HL-60/S4 (cell line): ENCODE measurements around the gene TLCD5.

Experiments used
- in situ Hi-C: fragments of 300-500 bp; cut with MboI; formaldehyde crosslinking; loops from 2 replicates; pipeline ENCODE4 v1.14.3; 2022; ENCODE audit warnings: low sequenced_read_pairs

The TLCD5 gene

DNA sequence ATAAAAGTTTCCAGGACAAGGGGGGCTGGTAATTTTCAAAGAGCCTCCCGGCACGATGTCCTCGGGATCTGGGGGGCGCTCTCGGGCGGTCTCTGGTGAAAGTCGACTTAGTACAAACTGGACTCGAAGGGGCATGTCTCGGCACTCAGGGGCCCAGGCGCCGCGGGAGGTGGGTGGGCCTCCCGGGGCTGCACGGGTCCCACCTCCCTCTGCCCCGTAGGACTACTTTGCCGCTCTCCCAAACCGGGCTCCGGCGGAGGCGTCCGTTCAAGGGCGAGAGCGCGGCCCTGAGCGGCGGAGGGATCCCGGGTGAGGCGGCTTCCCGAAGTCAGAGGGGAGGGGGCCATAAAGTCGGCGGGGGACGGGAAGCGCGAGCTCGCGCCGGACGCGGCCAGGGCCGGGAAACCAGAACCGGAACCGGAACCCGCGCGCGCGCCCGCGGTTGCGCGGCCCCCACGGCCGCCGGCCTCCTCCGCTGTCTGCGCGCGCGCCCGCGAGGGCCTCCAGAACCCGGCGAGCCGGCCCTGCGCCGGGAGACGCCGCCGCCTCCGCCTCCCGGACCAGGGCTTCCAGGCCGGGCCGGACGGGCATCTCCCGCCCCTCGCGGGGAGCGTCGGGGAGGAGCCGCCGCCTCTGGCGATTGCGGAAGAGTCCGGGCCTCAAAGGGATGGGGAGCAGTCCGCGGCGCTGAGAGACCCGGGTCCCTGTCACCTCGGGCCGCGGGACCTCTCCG is 11.0 kb downstream of the TLCD5 start, which contains the start of gene ARHGEF12:
Gene ARHGEF12 (plus strand): TSS at position 506 of the 733 bp plus-strand sequence. CDS start 831 bp downstream, outside the sequence.
- in situ Hi-C loops: no loop called here

DNA sequence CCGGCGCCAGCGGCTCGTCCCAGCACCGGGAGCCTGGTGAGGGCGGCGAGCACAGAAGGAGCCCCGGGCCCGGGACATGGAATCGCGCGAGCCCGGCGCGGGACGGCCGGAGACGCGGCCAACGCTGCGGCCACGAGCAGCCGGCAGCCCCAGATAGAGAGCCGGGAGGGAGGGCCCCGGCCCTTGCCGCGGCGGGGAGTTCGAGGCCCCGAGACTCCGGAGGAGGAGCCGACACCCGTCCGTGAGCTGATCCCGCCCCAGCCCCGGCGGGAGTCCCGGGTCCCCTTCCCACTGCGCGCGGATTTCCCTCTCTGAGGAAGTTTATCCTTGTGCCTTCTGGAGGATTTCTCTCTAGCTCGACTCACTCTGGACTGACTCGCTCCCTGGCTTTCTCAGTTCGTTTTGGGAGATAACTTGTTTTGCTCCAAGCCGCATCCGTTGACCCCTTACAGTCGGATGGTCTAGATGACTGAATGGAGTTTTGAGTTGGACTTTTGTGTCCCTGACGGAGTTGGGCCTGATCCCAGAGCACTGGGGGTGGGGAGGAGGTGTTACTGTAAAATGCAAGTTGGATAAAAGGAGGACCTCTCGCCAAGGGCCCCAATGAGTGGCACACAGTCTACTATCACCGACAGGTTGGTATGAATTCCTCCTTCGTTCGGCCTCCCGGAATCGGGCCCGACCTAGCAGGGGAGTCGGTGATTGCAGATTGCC is 11.7 kb downstream of the TLCD5 start:
- in situ Hi-C loops: no loop called here

DNA sequence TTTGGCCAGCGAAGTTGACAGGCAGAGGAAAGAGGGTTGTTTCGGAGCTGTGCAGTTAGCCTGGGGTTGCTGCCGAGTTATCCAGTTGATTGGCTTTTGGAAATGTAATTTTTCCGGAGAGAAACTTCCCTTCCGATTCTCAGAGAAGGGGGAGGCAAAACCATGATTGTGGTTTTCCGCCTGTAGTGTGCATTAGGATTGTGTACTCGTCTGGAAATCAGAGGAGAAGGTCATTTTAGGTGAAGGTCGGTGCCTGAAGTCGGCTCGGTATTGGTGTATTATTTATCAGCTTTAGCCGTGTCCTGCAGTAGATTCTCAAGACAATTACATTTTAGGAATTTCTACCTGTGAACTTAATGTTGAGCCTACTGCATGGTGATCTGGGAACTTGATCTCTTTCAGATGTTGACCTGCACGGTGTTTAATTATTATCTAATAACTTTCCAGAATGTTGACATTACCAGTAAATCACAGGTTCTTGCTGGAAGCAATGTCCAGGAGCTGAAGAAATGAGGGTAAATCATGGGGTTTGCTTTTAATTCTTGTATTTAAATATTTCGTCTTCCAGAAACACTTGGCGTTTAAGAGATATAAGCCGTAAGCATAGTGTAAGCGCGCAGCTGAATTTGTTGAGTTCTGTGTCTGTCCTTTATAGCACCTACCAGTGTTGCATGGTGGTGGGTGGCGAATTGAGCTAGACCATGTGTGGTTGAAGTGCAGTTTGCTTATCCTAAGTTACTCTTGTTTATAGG is 12.4 kb downstream of the TLCD5 start:
- in situ Hi-C loops: no loop called here

DNA sequence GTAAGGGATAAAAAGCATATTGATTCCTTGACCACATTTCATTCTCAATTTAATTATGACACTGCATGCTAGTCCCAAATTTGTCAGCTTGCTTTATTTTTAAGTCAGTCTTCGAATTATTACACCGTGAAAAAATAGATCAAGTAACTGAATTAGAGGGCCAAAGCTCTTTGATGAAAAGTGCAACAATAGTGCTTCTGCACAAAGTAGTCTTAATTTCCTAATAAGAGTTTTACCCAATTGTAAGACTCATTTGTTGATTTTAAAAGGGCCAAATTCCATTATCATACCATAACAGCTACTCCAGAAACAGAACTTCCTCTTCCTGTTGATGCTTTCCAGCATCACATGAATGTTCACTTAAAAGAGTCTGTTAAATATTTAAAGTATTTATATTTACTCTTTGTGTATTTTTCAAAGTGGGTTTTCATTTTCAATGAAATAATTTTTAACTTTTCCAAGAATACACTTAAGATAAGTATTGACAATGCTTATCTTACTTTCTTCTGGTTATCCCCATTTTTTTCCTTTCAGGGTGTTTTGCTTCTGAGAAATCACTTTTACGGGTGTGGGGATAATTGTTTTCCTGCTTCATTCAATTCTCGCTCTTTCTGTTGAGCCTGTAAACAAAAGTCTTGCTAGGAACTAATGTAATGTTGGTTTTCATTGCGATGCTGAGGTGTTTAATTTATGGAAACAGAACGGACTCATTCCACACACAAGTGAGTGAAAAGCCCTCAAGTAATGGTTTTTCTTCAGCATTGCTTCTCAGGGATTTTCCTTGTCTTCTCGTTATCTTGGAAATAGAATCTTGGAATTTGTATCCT is 13.2 kb downstream of the TLCD5 start:
- in situ Hi-C loops: no loop called here

DNA sequence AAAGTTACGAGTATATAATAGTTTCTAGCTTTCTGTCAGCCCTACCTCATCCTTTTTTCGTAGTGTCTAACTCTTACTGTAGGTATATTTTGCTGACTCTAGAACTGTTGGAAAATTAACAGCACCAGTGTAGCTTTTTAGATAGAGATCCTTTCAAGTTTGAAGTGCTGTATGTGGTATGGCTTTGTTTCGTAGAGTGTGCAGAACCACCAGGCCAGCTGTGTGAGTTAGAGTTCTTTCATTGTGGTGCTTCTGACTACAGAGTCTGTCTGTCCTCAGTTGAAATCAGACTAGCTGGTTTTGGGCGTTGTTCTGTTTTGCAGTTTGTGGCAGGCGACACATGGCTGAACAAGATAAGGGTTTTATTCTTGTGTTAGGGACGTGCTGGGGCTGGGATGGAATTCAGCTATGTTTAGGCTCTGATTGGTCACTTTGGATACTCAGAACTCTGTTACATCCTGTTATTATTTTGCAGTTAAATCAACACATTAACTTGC is 14.3 kb downstream of the TLCD5 start:
- in situ Hi-C loops: no loop called here

DNA sequence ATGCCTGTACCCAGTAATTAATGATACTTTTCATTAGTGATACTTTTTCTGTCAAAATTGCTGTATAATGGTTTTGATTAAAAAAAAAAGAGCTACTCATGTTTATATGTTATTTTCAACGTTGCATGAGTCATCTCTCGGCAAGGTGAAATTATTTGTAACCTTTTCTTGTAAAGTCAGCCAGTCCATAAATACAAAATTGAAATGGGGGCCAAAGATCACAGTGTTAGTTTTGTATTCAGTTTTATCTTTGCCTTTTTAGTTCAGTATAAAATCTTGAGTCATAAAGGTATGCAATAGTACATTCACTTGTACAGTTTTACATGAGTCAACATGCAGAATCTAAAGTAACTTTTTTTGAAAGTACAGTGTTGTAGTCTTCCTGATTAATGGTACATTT is 15.4 kb downstream of the TLCD5 start:
- in situ Hi-C loops: no loop called here

DNA sequence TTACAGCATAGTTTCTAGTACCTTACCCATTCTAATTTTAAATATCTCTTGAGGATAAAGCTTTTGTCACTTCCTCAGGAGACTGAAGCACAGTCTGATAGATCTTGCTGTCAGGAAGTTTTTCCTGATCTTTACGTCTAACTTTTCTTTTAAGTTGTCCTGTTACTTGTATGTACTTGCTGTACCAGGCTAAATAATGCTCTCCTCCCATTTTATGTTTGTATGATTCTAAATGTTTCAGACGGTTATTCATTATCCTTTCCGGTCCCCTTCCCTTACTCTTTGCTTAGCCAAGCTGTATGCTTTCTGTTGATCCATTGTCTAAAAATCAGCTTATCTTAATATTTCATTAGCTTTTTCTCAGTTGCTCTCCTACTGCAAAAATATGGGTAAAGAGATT is 17.1 kb downstream of the TLCD5 start:
- in situ Hi-C loops: no loop called here

DNA sequence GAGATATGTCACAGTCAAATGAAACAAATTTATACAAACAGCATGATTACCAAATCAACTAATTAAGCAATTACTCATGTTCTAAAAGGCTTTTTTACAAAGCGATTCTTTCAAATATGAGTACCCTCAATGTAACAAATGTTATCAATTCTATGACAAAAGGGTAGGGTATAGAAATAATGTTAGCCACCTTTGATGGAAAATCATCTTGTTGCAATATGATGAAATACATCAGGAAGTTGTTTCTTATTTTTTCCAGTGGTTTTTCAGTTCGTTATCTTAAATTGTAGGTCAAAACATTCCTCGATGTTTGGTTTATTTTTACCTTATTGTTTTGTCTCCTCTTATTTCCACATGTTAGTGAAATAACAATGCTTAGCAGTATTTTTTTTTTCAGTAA is 17.6 kb downstream of the TLCD5 start:
- in situ Hi-C loops: no loop called here

DNA sequence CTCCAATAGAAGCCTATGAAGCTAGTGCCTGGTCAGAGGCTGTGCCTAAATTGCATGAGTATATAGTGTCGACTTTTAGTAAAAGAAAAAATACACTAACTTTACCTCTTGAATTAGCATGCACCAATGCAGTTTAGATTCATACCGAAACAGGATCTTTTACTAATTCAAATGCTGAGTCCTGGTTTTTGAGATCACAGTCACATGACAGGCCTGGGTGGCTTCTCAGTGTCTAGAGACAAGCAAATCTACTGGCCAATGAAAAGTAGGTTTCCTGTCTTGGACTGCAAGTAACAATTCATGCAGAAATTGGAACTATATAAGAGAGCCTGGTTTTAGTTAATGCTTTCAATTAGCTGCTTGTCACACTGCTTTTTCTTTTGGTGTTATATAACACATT is 18.3 kb downstream of the TLCD5 start:
- in situ Hi-C loops: no loop called here

DNA sequence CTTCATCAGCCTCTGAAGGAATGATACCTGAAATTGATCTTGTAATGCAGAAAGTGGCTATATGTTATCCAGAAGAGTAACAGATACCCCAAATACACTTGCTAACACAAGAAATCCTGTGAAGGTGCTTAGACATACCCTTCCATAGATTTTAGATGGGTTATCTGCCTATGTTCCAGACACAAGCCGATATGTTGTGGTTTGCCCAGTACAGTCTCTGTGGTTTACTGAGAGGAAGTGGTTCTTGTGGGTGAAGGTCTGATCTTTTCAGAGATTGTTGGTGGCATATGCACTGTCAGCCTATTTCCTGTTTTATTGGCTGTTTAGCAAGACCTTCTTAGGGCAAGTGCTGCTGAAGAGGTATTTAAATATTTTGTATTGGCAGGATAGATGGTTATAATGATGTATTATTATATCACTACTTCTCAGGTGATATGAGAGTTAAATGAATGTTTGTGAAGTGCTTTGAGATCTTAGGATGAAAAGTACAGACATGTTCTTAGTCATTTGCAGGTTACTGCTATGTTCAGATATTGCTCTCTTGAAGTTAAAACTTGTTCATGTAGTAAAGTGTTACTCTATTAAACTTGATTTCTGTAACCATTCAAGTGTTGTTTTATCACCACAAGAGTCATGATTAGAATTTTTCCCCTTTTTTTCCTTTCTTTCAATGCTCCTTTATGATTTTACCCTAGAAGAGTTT is 19.4 kb downstream of the TLCD5 start:
- in situ Hi-C loops: no loop called here

DNA sequence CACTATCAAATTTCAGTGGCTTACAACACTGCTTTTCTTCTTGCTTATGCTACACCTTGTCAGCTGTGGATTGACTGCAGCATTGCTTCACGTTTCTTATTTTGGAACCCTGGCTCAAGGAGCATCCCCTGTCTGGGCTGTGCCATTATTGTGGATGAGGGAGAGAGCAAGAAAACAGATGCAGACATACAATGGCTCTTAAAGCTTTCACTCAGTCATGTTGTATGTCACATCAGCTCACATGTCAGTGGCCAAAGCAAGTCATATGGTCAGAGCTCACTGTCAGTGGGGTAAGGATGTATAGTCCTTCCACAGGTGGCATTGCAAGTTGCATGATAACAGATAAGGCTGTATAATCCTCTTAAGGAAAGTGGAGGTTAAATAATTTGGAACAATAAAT is 21.1 kb downstream of the TLCD5 start:
- in situ Hi-C loops: no loop called here

DNA sequence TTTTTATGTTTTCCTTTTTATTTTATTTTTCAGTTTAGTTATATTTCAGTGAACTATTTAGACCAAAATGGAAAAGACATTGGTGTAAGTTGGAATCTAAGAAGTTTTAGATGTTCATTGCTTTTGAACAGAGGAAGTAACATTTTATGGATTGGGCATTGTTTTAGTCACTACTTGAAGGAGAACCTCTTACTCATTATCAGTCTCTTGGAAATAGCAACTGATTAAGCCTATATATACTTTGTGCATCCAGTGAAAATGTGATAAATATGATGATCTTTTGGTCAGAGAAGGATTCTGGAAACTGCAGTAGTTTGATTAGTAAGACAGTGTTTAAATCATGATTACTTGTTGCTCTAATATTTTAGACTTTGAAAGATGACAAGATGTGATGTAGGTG is 25.5 kb downstream of the TLCD5 start:
- in situ Hi-C loops: no loop called here

DNA sequence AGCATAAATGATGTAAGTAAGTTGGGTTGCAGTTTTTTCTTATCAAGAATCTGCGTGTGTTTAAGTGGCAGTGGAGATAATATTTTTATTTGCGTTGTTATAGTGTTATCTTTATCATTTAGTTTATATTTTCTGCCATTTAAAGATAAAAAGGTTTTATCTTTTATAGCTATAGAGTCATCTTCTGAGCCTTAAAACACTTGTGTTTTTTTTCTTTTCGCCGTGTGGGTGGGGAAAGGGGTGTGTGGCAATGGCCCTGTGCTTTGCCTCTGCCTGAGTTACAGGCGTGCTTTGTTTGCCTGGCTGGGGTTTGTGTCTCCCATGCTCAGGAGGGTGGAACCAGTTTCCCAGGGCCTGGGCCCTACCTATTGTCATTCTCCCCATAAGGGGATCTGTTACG is 27.3 kb downstream of the TLCD5 start:
- in situ Hi-C loops: no loop called here

DNA sequence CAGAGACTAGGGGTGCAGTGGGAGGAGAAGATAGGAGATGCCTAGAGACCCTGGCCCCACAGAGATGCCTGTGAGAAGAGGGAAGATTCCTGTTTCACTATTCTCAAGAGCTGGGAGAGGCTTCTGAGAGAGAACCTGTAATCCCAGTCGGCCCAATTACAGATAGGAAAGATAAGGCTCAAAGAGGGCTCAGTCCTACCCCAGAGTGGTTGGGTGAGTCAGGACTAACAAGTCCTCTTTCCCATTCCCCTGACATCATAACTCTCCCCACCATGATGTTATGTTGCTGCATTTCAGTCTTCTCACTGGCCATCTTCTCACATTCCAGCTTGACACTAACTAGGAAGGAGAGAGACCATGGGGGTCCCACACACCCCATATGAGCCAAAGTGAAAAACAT is 29.0 kb downstream of the TLCD5 start:
- in situ Hi-C loops: no loop called here

DNA sequence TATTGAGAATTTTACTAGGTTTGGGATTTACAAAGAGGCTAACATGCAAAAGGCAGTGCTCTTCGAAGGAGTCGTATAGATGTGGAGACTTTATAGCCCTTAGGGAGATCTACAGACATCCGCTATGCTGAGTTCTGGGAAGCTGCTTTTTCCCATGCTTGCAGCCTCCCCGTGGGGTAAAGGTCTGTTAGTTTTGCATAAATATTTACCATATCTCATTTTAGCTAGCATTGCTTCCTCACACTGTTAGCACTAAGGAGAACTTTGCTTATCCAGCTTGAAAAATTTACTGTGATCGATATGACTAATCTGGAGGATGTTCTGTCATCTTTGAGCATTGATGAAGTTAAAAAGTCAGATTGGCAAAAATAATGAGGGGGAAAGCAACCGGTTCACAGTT is 29.7 kb downstream of the TLCD5 start:
- in situ Hi-C loops: no loop called here

DNA sequence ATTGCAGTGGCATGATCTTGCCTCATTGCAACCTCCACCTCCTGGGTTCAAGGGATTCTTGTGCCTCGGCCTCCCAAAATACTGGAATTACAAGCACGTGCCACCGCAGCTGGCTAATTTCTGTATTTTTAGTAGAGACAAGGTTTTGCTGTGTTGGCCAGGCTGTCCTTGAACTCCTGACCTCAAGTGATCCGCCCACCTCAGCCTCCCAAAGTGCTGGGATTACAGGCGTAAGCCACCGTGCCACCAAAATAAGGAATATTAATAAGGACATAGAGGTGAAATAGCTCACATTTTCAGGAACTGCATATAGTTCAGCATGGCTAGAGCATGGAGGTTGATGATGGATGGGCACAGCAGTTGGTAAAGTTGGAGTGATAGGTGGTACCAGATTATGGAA is 32.5 kb downstream of the TLCD5 start:
- in situ Hi-C loops: no loop called here

DNA sequence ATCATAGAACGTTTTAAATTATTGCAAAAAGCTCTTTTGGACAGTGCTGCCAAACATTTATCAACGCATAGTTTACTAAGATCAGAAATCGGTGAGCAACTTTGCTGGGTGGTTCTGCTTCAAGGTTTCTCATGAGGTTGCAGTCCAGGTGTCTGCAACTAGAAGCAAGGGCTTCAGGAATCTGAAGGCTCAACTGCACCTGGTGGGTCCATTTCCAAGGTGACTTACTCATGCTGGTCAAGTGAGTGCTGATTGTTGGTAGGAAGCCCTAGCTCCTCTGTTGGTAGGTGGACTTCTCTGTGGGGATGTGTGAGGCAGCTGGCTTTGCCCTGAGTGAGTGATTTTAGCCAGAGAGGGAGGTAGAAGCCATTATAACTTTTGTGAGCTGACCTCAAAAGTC is 33.6 kb downstream of the TLCD5 start:
- in situ Hi-C loops: no loop called here

DNA sequence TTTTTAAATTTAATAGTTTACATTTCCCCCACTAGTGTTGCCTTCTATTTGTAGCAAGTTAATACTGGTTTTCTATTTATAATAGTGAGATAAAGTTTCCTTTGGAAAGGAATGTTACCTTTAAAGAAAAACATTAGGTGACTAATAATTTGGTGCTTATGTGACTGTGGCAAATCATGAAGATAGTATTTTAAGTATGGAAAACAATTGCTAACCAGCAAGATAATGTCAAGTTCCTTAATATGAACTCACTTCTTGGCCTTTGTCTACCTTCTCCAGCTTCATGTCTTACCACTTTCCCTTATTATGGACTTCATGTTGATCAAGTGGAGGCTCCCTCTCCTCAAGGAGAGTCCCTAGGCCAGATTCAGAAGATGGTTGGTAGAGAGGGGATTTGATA is 38.3 kb downstream of the TLCD5 start:
- in situ Hi-C loops: no loop called here

DNA sequence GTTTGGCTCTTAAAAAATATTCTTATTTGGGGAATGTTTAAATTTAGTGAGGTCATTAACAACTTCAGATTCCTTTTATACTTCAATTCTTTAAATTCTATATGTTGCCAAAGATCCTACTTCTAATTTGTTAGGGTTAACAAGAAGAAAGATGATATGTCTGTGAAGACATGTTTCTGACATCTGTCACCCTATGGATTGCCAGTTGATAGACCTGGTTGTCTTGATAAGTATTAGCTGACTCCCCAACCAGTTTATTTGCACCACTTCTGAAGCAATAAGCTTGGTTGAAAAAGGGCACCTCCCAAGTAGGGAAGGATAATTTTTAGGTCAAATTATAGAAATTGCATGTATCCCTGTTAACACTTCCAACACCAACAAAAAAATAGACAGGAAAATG is 40.4 kb downstream of the TLCD5 start:
- in situ Hi-C loops: no loop called here

DNA sequence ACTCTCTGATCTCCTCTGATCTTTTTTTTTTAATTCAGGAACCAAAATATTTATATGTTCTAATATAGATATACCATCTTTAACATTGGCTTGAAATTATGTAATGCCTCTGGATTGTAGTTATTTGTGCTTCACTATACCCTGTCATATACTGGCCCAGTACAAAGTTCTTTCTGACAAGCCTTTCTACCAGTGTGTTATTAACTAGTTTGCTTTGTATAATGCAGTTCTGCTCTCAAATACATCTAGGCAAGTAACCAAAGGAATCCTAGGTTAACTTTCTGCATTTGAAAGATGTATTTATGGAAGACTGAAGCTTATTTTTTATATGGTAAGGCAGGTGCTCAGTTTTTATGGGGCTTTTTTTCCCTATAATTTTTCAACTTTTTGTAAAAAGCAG is 47.2 kb downstream of the TLCD5 start:
- in situ Hi-C loops: no loop called here
